ENCODE data around the gene FHOD1. TPM values are rescaled to one million over a fixed set of nuclear protein-coding genes. Genes with fewer than 3 reads are reported as not detected.

FHOD1 gene
- total and polyA plus RNA-seq, 2 donors = 5.6 to 27.8 TPM

DNA sequence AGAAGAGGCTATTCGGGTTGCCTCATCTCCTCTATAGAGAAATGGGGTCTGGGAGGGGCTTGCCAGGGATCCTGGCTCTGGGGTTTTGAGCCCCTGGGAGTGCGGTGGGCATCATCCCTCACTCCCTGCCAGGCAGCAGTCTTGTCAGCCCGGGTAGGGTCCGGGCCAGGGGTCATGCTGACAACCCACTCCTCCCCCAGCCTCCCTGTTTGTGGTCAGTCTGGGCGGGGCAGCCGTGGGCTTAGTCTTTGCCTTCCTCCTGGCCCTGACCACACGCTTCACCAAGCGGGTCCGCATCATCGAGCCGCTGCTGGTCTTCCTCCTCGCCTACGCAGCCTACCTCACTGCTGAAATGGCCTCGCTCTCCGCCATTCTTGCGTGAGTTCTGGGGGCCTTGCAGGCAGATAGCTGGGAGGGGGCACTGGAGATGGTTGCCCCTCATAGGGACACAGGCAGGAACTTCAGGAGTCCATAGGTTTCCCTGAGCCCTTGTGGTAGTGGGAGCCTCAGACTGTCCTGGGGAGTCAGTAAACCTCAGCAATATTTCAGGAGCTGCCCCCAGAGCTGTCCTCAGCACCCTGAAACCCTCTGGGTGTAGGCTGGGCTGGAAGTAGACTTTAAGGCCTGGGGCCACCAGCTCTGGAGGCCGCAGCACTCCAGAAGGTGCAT, 8.4 kb upstream of the FHOD1 start:
- Histone ChIP-seq H3K27me3 (ENCODE audit: control insufficient read depth in 2 of 2, insufficient read depth in 1 of 2, low read length in 1 of 2) (peaks cover 3 to 19% of the 10 kb centered on the region in 2 donors), H3K36me3 (ENCODE audit: control insufficient read depth in 2 of 2, insufficient read depth in 2 of 2, low read length in 1 of 2) (no peaks in the 10 kb centered on the region), H3K4me3 (ENCODE audit: low read length in 2 of 2) (no peak overlapping the region), H3K4me1 (ENCODE audit: control insufficient read depth in 2 of 2, insufficient read depth in 2 of 2, low read length in 2 of 2) (no peaks in the 10 kb centered on the region), H3K27ac (ENCODE audit: low read depth in 1 of 2, low read length in 1 of 2) (no peak overlapping the region), H3K9me3 (ENCODE audit: control insufficient read depth in 2 of 2, insufficient read depth in 1 of 2, low read length in 1 of 2) (no peaks in the 10 kb centered on the region)
- DNase-seq (ENCODE audit: low read depth in 6 of 9, low spot score in 9 of 9) = no peak
- 94% methylated on average over 17 of the region's 17 CpGs for WGBS

GRCh38 chr16:67254801-67255552, 7.7 kb upstream of the FHOD1 start:
- H3K36me3 ChIP-seq (ENCODE audit: control insufficient read depth in 2 of 2, insufficient read depth in 2 of 2, low read length in 1 of 2) = no peaks in the 10 kb centered on the region
- DNase-seq (ENCODE audit: low read depth in 6 of 9, low spot score in 9 of 9) = no peak
- no peak overlapping the region for H3K4me3 ChIP-seq (ENCODE audit: low read length in 2 of 2)
- no peaks in the 10 kb centered on the region for H3K9me3 ChIP-seq (ENCODE audit: control insufficient read depth in 2 of 2, insufficient read depth in 1 of 2, low read length in 1 of 2)
- no peaks in the 10 kb centered on the region for H3K4me1 ChIP-seq (ENCODE audit: control insufficient read depth in 2 of 2, insufficient read depth in 2 of 2, low read length in 2 of 2)
- 96% methylated on average over 18 of the region's 18 CpGs for WGBS
- H3K27ac ChIP-seq (ENCODE audit: low read depth in 1 of 2, low read length in 1 of 2) = no peak overlapping the region
- peaks cover 5 to 26% of the 10 kb centered on the region in 2 donors for H3K27me3 ChIP-seq (ENCODE audit: control insufficient read depth in 2 of 2, insufficient read depth in 1 of 2, low read length in 1 of 2)

DNA sequence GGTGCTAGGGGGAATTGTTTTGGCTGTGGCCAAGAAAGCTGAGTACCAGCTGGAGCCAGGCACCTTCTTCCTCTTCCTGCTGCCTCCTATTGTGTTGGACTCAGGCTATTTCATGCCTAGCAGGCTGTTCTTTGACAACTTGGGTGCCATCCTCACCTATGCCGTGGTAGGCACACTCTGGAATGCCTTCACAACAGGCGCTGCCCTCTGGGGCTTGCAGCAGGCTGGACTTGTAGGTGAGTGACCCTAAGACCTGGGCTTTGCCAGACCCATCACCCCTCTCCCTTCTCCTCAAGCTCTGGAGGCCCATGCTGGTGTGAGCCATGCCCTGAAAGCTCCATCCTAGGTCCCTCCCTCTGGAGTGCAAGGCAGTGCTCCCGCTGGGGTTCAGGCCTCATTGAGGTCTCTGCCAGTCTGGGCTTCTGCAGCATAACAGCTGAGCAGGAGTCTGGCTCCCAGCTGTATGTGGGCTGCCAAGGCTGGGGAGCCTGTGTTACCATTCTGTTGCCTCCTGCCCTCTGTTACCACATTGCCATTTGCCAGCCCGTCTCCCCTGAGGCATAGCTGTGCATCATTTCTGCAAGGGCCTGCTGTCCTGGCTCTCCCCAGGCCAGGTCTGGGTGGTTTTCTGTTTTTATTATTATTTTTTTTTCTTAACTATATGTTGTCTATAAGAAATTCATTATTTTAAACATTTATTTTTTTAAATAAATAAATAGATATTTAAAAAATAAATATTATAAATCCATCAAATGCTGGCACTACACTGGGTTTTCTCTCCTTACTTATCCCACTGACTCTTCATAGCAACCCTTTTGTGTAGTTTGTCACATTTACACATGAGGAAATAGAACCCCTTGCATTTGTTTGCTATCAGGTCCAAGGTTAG, 5.6 kb upstream of the FHOD1 start:
- Histone ChIP-seq H3K4me3 (ENCODE audit: low read length in 2 of 2) (no peak overlapping the region), H3K4me1 (ENCODE audit: control insufficient read depth in 2 of 2, insufficient read depth in 2 of 2, low read length in 2 of 2) (peaks cover 15% of the 10 kb centered on the region in 2 donors), H3K27me3 (ENCODE audit: control insufficient read depth in 2 of 2, insufficient read depth in 1 of 2, low read length in 1 of 2) (peaks cover 18 to 48% of the 10 kb centered on the region in 2 donors), H3K9me3 (ENCODE audit: control insufficient read depth in 2 of 2, insufficient read depth in 1 of 2, low read length in 1 of 2) (peaks cover 0 to 6% of the 10 kb centered on the region in 2 donors), H3K27ac (ENCODE audit: low read depth in 1 of 2, low read length in 1 of 2) (no peak overlapping the region), H3K36me3 (ENCODE audit: control insufficient read depth in 2 of 2, insufficient read depth in 2 of 2, low read length in 1 of 2) (no peaks in the 10 kb centered on the region)
- DNase-seq (ENCODE audit: low read depth in 6 of 9, low spot score in 9 of 9) = no peak
- WGBS = 93% methylated on average over 4 of the region's 4 CpGs

GRCh38 chr16:67250045-67250327, 2.7 kb upstream of the FHOD1 start:
- H3K36me3 ChIP-seq (ENCODE audit: control insufficient read depth in 2 of 2, insufficient read depth in 2 of 2, low read length in 1 of 2) = no peaks in the 10 kb centered on the region
- no peak for DNase-seq (ENCODE audit: low read depth in 6 of 9, low spot score in 9 of 9)
- WGBS = 90% methylated on average over 4 of the region's 4 CpGs
- H3K27me3 ChIP-seq (ENCODE audit: control insufficient read depth in 2 of 2, insufficient read depth in 1 of 2, low read length in 1 of 2) = peaks cover 18 to 73% of the 10 kb centered on the region in 2 donors
- no peak overlapping the region for H3K27ac ChIP-seq (ENCODE audit: low read depth in 1 of 2, low read length in 1 of 2)
- peaks cover 0 to 12% of the 10 kb centered on the region in 2 donors for H3K9me3 ChIP-seq (ENCODE audit: control insufficient read depth in 2 of 2, insufficient read depth in 1 of 2, low read length in 1 of 2)
- H3K4me1 ChIP-seq (ENCODE audit: control insufficient read depth in 2 of 2, insufficient read depth in 2 of 2, low read length in 2 of 2) = peaks cover 16 to 43% of the 10 kb centered on the region in 2 donors
- no peak overlapping the region for H3K4me3 ChIP-seq (ENCODE audit: low read length in 2 of 2)

DNA sequence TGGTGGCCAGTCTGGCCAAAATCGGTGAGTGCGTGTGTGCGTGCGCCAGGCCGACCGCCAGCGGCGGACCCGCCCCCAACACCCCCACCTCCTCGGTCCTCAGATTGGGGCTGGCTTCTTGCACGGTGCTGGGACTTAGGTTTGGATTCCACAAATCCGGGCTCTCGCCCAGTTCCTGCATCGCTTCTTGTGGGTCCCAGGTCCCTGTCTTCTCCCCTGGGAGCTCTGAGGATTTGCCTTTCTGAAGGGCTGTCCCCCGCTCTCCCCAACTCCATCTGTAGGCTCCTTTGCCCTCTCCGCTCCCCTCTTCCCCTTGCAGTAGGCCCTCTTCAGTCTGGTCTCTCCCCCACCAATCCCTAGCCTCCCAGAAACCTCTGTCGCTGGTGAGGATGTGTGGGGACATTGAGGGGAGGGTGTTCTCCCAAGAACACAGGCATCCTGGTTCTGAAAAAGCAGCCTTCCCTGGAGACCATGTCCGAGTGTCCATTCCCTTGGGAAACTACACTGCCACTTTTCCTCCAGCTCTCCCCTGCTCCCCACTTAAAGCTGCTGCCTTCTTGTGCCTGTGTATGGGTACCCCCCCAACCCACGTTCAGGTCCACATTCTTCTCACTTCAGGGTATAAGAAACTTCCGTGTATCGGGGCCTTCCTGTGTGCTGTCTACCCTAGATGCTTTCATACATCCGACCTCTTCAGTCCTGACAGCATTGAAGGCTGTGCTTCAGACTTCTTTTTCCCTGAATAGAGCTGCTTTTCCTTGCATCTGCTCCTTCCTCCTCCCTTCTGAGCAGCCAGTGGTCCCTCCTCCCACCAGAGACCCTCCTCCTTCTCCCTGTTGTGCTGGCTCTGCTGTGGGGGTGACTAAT, 2.1 kb upstream of the FHOD1 start:
- H3K9me3 ChIP-seq (ENCODE audit: control insufficient read depth in 2 of 2, insufficient read depth in 1 of 2, low read length in 1 of 2) = peaks cover 0 to 12% of the 10 kb centered on the region in 2 donors
- no peak overlapping the region for H3K27ac ChIP-seq (ENCODE audit: low read depth in 1 of 2, low read length in 1 of 2)
- H3K4me3 ChIP-seq (ENCODE audit: low read length in 2 of 2) = peak overlapping the region in 1 of 2 donors; percentile 41
- H3K36me3 ChIP-seq (ENCODE audit: control insufficient read depth in 2 of 2, insufficient read depth in 2 of 2, low read length in 1 of 2) = no peaks in the 10 kb centered on the region
- H3K27me3 ChIP-seq (ENCODE audit: control insufficient read depth in 2 of 2, insufficient read depth in 1 of 2, low read length in 1 of 2) = peaks cover 18 to 70% of the 10 kb centered on the region in 2 donors
- 40% methylated on average over 22 of the region's 22 CpGs for WGBS
- H3K4me1 ChIP-seq (ENCODE audit: control insufficient read depth in 2 of 2, insufficient read depth in 2 of 2, low read length in 2 of 2) = peaks cover 20 to 49% of the 10 kb centered on the region in 2 donors
- DNase-seq (ENCODE audit: low read depth in 6 of 9, low spot score in 9 of 9) = no peak

DNA sequence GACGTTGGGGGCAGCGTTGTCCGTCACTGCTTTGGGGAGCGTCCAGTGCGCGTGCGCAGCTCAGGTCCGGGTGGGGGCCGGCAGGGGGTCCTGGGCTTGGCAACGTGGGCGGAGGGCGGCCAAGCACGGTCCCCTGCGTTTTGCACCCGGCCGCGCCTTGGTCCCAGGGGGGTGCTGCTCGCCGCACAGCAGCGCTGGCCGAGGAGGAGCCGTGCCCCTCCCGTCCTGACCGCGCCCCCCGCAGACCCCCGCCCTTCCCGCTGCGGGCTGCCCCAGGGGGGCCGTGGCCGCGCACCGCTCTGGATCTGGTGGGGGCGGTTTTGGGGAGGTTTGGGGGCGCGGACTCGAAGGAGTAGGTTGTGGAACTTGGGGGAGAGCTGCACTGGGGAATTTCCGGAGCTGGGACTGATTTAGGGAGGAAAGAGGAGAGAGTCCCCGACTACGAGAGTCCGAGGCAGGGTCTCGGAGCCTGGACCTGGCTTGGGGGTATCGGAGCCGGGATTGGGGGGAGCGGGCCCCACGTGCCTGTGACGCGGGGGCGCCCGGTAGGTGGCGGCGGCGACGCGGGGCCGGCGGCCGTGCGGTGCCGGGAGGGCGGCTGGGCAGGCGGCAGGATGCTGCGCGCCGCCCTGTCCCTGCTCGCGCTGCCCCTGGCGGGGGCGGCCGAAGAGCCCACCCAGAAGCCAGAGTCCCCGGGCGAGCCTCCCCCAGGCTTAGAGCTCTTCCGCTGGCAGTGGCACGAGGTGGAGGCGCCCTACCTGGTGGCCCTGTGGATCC, 1.3 kb upstream of the FHOD1 start, which contains the start of gene SLC9A5:
Gene SLC9A5, plus strand, starts transcription at position 579 of the 777 bp plus-strand sequence. Its CDS starts 36 bp downstream, at position 615.
- WGBS = 1% methylated on average over 75 of the region's 75 CpGs
- peak within 1 kb of the TSS; percentile 64 to 66 for H3K4me3 ChIP-seq (ENCODE audit: low read length in 2 of 2)
- H3K27me3 ChIP-seq (ENCODE audit: control insufficient read depth in 2 of 2, insufficient read depth in 1 of 2, low read length in 1 of 2) = peaks cover 18 to 72% of the 10 kb centered on the region in 2 donors
- peaks cover 20 to 57% of the 10 kb centered on the region in 2 donors for H3K4me1 ChIP-seq (ENCODE audit: control insufficient read depth in 2 of 2, insufficient read depth in 2 of 2, low read length in 2 of 2)
- no peaks in the 10 kb centered on the region for H3K36me3 ChIP-seq (ENCODE audit: control insufficient read depth in 2 of 2, insufficient read depth in 2 of 2, low read length in 1 of 2)
- no peak within 1 kb of the TSS for H3K27ac ChIP-seq (ENCODE audit: low read depth in 1 of 2, low read length in 1 of 2)
- peaks cover 0 to 12% of the 10 kb centered on the region in 2 donors for H3K9me3 ChIP-seq (ENCODE audit: control insufficient read depth in 2 of 2, insufficient read depth in 1 of 2, low read length in 1 of 2)
- DNase-seq (ENCODE audit: low read depth in 6 of 9, low spot score in 9 of 9) = no peak

- no peaks in the 10 kb centered on the region for H3K36me3 ChIP-seq (ENCODE audit: control insufficient read depth in 2 of 2, insufficient read depth in 2 of 2, low read length in 1 of 2)
- WGBS = 9% methylated on average over 7 of the region's 7 CpGs
- peaks cover 20 to 58% of the 10 kb centered on the region in 2 donors for H3K4me1 ChIP-seq (ENCODE audit: control insufficient read depth in 2 of 2, insufficient read depth in 2 of 2, low read length in 2 of 2)
- no peak overlapping the region for H3K27ac ChIP-seq (ENCODE audit: low read depth in 1 of 2, low read length in 1 of 2)
- H3K27me3 ChIP-seq (ENCODE audit: control insufficient read depth in 2 of 2, insufficient read depth in 1 of 2, low read length in 1 of 2) = peaks cover 18 to 72% of the 10 kb centered on the region in 2 donors
- peaks cover 0 to 12% of the 10 kb centered on the region in 2 donors for H3K9me3 ChIP-seq (ENCODE audit: control insufficient read depth in 2 of 2, insufficient read depth in 1 of 2, low read length in 1 of 2)
- peak overlapping the region; percentile 64 to 66 for H3K4me3 ChIP-seq (ENCODE audit: low read length in 2 of 2)
- no peak for DNase-seq (ENCODE audit: low read depth in 6 of 9, low spot score in 9 of 9)
Observed at GRCh38 chr16:67248073-67248400, 756 bp upstream of the FHOD1 start.

GRCh38 chr16:67246756-67247191, 507 bp downstream of the FHOD1 start:
- Histone ChIP-seq H3K4me1 (ENCODE audit: control insufficient read depth in 2 of 2, insufficient read depth in 2 of 2, low read length in 2 of 2) (peaks cover 20 to 58% of the 10 kb centered on the region in 2 donors), H3K27me3 (ENCODE audit: control insufficient read depth in 2 of 2, insufficient read depth in 1 of 2, low read length in 1 of 2) (peaks cover 18 to 64% of the 10 kb centered on the region in 2 donors), H3K4me3 (ENCODE audit: low read length in 2 of 2) (peak overlapping the region; percentile 64 to 66), H3K27ac (ENCODE audit: low read depth in 1 of 2, low read length in 1 of 2) (peak overlapping the region; percentile 34 to 67), H3K36me3 (ENCODE audit: control insufficient read depth in 2 of 2, insufficient read depth in 2 of 2, low read length in 1 of 2) (no peaks in the 10 kb centered on the region), H3K9me3 (ENCODE audit: control insufficient read depth in 2 of 2, insufficient read depth in 1 of 2, low read length in 1 of 2) (peaks cover 0 to 12% of the 10 kb centered on the region in 2 donors)
- under 1% methylated on average over 26 of the region's 26 CpGs for WGBS
- DNase-seq (ENCODE audit: low read depth in 6 of 9, low spot score in 9 of 9) = peak in 1 of 9 donors; percentile 32

All from thymus (tissue), 11 donors.